HUES64 (cell line): ENCODE measurements around the gene CNOT2.

ENCODE experiments used
- H3K27ac ChIP-seq: 2 replicates; pipeline ENCODE4 v1.7.0; 2013; ENCODE audit warnings: low read depth, low read length, inconsistent platforms
- H3K27me3 ChIP-seq: 2 replicates; pipeline ENCODE4 v1.6.1; 2013; ENCODE audit warnings: mild to moderate bottlenecking, low read length; ENCODE audit not compliant: insufficient read depth
- H3K36me3 ChIP-seq: 2 replicates; pipeline ENCODE4 v1.6.1; 2013; ENCODE audit warnings: mild to moderate bottlenecking, low read length; ENCODE audit not compliant: insufficient read depth
- H3K4me1 ChIP-seq: 2 replicates; pipeline ENCODE4 v1.6.1; 2013; ENCODE audit warnings: mild to moderate bottlenecking, low read length, moderate library complexity; ENCODE audit not compliant: insufficient read depth
- H3K4me3 ChIP-seq: 2 replicates; pipeline ENCODE4 v1.5.1; 2013; ENCODE audit warnings: mild to moderate bottlenecking, low read length, moderate library complexity
- H3K9ac ChIP-seq: 2 replicates; pipeline ENCODE4 v1.6.1; 2013; ENCODE audit warnings: mild to moderate bottlenecking, low read depth, low read length
- H3K9me3 ChIP-seq: 2 replicates; pipeline ENCODE4 v1.6.1; 2013; ENCODE audit warnings: low read depth, low read length; ENCODE audit not compliant: insufficient read depth
- WGBS: fragments of 150-250, 120-280 bp; methylation state at CpG from one replicate; pipeline ENCODE4 v1.1.7; 2013; ENCODE audit warnings: missing lambda C conversion rate; 5-methylcytosine and 5-hydroxymethylcytosine counted together

Gene CNOT2

GRCh38 chr12:70393787-70394499 is 150.7 kb downstream of the CNOT2 start:
- H3K9ac ChIP-seq: no peak overlapping the region
- H3K36me3 ChIP-seq: no peaks in the 10 kb centered on the region
- 85% methylated on average over 1 of the region's 2 CpGs for WGBS
- peaks cover 3% of the 10 kb centered on the region; the same call in 1 of the 2 replicates for H3K9me3 ChIP-seq
- no peaks in the 10 kb centered on the region for H3K27me3 ChIP-seq
- H3K4me3 ChIP-seq: no peak overlapping the region
- no peak overlapping the region for H3K27ac ChIP-seq
- no peaks in the 10 kb centered on the region for H3K4me1 ChIP-seq

DNA sequence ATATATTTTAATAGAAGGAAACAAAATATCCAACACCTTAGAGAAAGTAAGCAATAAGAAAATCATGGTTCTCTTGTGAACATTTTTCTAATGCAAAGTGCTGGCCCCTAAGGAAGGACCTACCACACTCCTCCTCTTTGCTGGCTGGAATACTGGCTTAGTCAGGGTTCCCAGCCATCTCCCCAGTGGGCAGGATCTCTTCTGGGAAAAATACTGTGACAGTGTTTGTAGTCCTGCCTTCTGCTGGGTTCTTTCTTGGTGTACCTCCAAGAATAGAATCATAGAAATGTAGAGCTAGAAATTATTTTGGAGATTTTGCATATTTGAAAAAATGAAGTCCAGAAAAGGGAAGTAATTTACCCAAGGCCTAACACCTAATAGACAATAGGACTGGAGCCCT is 154.8 kb downstream of the CNOT2 start:
- H3K27ac ChIP-seq: no peak overlapping the region
- no peak overlapping the region for H3K4me3 ChIP-seq
- peaks cover 28% of the 10 kb centered on the region for H3K36me3 ChIP-seq
- H3K9me3 ChIP-seq: no peaks in the 10 kb centered on the region
- H3K9ac ChIP-seq: no peak overlapping the region
- H3K4me1 ChIP-seq: no peaks in the 10 kb centered on the region
- H3K27me3 ChIP-seq: no peaks in the 10 kb centered on the region

DNA sequence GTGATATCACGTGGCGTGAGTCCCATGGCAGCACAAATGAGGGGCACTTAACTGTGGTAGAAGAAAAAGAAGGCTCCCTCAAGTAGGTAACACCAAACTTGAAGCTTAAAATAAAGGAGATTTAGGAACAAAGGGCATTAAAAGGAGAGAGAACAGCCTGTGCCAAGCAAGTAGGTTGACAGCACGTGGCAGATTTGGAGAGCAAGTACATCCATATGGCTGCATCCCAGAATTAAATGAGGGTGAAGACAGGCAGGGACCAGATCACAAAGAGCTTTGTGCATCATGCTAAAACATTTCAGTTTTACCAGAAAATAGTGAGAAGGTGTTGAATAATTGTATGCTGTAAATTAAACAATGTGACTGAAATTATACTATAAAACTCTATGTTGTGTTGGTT is 155.6 kb downstream of the CNOT2 start:
- H3K36me3 ChIP-seq: peaks cover 32% of the 10 kb centered on the region
- no peaks in the 10 kb centered on the region for H3K4me1 ChIP-seq
- H3K27me3 ChIP-seq: no peaks in the 10 kb centered on the region
- H3K9me3 ChIP-seq: no peaks in the 10 kb centered on the region
- WGBS: 96% methylated on average over 3 of the region's 3 CpGs
- H3K27ac ChIP-seq: no peak overlapping the region
- no peak overlapping the region for H3K9ac ChIP-seq
- H3K4me3 ChIP-seq: no peak overlapping the region

GRCh38 chr12:70399311-70399710 is 156.1 kb downstream of the CNOT2 start:
- no peak overlapping the region for H3K9ac ChIP-seq
- no peaks in the 10 kb centered on the region for H3K4me1 ChIP-seq
- 90% methylated on average over 5 of the region's 6 CpGs for WGBS
- H3K9me3 ChIP-seq: no peaks in the 10 kb centered on the region
- no peak overlapping the region for H3K4me3 ChIP-seq
- H3K27me3 ChIP-seq: no peaks in the 10 kb centered on the region
- peaks cover 34% of the 10 kb centered on the region for H3K36me3 ChIP-seq
- no peak overlapping the region for H3K27ac ChIP-seq

- Histone ChIP-seq H3K36me3 (peaks cover 39% of the 10 kb centered on the region), H3K27ac (no peak overlapping the region), H3K9me3 (no peaks in the 10 kb centered on the region), H3K4me3 (no peak overlapping the region), H3K4me1 (no peaks in the 10 kb centered on the region), H3K9ac (no peak overlapping the region), H3K27me3 (no peaks in the 10 kb centered on the region)
- WGBS: 86% methylated on average over 3 of the region's 3 CpGs
Observed at GRCh38 chr12:70400124-70400523, 156.9 kb downstream of the CNOT2 start.

DNA sequence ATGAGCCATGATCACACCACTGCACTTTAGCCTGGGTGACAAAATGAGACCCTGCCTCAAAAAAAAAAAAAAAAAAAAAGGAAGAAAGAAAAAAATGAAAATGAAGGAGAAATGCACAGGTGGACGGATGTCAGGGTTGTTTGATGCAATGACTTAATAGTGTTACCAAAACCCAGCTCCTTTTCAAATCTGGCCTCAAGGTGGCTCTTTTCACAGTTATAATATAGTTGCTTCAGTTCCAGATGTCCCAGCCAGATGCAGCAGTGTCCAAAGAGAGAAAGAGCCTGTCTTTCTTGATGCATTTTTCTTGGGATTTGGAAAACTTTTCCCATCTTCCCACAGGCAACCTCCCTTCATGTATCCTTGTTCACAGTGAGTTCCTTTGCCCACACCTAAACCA is 159.4 kb downstream of the CNOT2 start:
- Histone ChIP-seq H3K4me3 (no peak overlapping the region), H3K27me3 (no peaks in the 10 kb centered on the region), H3K27ac (no peak overlapping the region), H3K4me1 (no peaks in the 10 kb centered on the region), H3K36me3 (peaks cover 48% of the 10 kb centered on the region), H3K9me3 (no peaks in the 10 kb centered on the region), H3K9ac (no peak overlapping the region)
- 90% methylated on average over 1 of the region's 1 CpG for WGBS

DNA sequence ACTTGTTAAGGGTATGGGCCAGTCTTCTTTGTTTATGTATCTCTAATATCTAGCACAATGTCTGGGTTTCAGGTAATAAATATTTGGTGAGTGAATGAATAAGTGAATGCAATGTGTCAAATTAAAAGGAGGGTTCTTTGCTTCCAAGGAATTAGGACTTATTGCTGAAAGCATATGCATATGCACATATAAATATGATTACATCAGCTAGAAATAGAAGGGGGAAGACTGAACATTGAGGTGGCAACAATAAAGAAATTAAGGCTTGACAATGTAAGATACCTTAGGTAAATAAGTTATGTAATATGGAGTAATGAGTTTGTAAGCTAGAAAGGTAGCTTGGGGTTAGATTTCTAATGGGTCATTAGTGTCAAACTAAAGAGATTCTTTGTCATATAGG is 160.6 kb downstream of the CNOT2 start:
- no peak overlapping the region for H3K9ac ChIP-seq
- H3K4me1 ChIP-seq: no peaks in the 10 kb centered on the region
- H3K27me3 ChIP-seq: no peaks in the 10 kb centered on the region
- no peak overlapping the region for H3K4me3 ChIP-seq
- no peak overlapping the region for H3K27ac ChIP-seq
- no peaks in the 10 kb centered on the region for H3K9me3 ChIP-seq
- peaks cover 52% of the 10 kb centered on the region for H3K36me3 ChIP-seq
